IPS-NIHi7 (cell line): ENCODE data around the gene PRDM1.
"Not testable (repeated sequence)": the region's sequence is repeated elsewhere in the genome, so short reads cannot be mapped to it uniquely, and the experiment has no call there.

Experiments used
- DNase-seq: peaks from one replicate; pipeline ENCODE4 v3.0.0; 2012; ENCODE audit warnings: mixed read lengths; ENCODE audit errors: extremely low spot score

PRDM1 gene

DNA sequence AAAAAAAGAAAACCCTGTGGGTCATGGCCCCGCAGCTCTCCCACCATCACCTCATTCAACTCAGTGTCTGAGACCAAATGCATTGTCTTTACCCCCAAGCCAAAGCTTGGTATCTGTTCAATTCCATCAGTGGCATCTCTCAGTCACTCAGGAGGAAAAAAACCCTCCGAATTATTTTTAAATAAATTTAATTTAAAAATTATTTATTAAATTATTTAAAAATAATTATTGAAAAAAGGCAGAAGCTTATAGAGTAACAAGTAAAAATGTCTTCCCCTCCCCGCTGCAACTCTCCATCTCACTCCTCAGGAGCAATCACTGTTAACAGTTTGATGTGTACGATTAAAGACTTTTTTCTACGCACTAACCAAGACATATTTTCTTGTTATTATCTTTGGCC lies 50.7 kb downstream of the PRDM1 start:
- DNase-seq = no peak

DNA sequence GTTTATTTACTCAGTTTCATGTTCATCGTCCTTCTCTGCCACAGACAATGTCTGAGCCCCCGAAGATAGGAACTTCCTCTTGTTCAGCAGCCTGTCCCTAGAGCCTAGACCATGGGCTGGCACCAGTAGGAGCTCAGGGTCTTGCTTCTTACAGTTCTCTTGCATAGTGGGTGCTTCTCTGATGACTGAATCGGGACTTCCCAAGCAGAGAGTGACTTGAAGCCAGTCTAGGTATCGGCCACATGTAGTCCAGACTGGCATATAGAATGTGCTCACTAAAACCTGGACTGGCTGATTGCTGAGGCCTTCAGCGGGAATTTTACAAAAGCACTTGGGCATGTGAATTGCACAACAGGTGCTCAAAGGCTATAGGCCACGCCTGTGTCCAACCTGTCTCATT lies 52.0 kb downstream of the PRDM1 start:
- DNase-seq = no peak

DNA sequence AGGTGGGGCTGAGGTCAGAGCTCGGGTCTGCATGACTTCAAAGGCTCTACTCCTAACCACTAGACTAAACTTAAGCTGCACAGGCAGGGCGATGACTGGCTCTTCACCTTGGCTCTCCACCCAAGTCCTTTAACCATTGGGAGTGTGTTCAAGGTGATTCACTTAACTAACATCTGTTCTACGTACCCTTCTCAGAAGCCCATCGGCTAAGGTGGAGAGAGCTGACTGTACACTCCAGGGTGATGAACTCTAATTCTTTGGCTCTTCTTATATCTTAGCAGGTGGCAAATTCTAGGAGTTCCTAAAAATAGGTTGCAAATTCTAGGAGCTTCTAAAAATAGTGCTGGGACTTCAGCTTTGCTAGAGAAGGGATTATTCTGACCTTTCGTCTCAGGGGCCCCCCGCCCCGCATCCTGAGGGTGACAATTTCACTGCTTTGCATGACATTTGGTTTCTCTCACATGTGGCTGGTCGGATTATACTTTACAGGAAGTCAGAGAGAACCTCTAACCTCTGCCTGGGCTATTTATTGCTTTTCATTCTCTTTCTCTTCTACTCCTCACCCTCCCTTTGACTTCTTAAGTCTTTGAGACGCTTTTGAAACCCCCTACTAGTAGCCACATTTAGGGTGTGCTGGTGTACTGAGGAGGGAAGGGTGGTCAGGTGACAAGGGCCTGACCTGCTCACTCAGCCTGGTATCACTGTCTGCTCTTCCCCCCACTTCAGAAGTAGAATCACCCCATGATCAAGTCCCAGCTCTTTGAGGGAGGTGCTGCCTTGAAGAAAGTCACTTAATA lies 55.5 kb downstream of the PRDM1 start:
- no peak for DNase-seq

DNA sequence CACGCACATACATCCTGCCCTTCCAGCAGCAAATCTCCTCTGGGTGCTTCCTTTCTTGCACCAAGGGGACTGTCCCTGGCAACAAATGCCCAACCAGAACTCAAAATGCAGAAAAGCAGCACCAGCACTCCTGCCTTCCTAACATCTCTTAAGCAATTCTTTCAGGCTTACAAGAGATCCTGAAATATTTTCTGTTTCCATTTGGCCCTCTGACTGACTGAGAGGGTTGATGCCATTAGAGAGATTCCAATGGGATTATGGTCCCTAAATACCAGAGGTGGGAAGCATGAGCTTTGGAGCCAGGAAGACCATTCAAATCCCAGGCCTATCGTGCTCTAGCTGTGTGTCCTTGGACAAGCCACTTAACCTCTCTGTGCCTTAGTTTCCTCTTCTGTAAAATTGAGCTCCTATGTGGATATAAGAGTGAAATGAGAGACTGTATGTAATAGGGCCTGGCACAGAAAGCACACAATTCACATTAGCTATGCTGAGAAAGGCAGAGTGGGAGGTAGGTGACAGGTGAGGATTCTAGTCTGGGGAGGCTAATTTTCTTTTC lies 56.8 kb downstream of the PRDM1 start:
- no peak for DNase-seq

DNA sequence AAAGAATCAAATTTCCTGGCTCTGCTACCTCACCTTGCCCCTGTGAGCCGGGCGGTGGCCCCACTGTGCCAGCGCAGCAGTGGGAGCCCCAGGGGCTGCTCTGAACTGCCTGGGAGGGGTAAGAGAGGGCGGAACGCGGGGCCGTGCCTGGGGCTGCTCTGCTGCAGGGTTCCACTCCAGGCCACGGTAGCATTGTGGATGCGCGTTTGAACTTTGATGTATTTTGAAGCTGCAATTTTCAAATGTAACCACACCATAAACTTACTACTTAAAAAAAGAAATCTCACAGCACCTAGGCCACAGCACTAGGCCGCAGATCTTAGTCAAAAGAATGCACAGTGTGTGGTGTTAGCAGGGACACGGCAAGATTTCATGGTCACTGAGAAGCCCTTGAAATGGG lies 57.5 kb downstream of the PRDM1 start:
- DNase-seq = no peak

DNA sequence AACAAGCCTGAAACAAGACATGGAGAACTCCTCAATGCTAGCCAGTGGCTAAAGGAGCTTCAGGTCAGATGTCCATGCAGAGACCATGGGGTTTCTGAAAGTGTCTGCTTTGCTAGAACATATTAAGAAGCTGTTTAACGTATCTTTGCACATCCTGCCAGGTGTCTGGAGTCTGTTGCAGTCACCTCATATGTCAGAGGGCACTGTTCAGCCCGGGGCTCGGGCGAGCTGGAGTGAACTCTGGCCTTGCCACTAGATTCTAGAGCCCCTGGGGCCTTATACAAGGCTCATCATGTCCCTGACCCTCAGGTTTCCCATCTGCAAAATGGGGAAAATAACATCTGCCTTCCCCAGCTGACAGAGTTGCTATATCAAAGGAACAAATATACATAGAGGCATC lies 59.0 kb downstream of the PRDM1 start:
- DNase-seq = no peak

DNA sequence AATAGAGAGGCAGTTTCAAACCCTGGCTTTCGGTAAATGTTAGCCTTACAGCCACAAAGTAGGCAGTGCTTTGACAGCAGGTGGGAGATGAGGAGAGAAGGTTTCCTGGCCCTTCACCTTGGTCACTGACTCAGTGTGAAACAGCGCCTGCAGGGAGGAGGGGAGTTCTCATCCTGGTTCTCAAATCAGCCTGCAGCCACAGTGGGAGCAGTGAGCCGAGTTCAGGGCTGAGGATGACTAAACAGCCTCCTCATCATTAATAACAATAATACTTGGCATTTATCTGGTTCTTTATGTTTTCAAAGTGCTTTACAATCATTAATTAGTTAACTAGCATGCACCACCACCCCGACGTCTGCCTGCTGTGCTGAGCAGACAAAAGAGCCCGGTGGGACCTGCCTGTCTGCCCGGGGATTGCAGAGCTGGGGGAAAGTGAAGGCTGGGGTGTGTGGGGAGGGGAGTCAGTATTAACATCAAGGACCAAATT lies 59.6 kb downstream of the PRDM1 start:
- DNase-seq = peak; percentile 58

DNA sequence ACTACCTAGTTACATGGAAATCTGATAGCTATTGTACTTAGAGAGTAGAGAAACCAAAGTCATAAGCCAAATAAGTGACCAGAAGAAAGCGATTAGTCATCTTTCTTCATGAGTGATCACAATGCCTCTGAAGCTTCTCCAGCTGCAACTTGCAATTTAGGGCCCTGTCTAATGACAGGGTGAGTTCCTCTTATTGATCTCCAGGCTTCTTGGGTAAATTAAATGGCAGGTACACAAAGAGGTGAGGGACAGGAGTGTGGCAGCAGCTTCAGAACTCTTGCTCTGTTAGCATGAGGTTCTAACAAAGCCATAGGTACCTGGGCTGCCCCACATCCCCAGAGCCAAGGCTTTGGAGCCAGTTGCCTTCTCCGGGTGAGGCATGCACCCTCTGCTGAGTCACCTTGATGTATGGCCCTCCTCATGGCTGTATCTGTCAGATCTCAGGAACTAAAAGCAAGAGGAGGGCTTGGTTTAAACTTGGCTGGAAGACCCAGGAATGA lies 60.8 kb downstream of the PRDM1 start:
- no peak for DNase-seq

DNA sequence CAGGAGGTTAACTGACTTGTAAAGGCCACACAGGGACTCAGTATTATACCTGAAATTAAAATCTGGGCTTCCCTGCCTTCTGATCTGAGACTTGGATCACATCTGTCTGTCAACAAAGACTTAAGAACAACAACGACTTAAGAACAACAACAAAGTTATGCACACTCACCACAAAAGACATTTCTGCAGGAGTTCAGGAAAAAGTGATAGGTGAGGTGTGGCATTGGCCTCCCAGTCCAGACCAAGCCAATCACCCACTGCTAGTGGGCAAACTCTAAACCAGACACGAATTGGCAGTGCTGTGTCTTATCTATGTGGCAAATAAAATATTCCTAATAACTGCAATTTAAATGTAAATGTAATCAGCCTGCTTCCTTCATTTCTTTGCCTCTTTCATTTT lies 61.3 kb downstream of the PRDM1 start:
- DNase-seq = no peak

DNA sequence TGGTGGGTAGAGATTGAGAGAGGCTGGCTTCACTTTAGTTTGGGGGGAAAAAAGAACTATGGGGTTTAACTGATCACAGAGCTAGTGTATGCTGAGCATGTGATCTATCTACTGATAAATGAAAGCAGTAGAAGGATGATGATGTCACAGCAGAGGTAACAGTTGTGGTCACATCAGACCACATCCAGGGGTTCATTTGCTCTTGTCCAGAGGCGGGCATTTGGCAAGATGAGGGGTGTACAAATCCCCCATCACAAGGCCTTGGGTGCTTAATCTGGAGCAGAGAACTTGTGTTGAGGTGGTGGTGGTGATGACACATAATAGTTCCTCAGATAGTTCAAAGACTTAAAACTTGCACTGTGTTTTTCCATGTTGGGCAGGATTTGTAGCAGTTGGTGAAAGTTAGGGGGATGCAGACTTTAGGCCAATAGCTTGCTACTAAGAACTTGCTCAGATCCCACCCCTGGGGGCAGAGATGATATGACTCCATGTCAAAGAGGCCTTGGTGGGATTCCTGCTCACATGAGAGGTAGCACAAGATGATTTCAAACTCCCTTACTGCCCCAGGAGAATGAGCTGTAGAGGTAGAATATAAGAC lies 63.4 kb downstream of the PRDM1 start:
- DNase-seq = no peak

DNA sequence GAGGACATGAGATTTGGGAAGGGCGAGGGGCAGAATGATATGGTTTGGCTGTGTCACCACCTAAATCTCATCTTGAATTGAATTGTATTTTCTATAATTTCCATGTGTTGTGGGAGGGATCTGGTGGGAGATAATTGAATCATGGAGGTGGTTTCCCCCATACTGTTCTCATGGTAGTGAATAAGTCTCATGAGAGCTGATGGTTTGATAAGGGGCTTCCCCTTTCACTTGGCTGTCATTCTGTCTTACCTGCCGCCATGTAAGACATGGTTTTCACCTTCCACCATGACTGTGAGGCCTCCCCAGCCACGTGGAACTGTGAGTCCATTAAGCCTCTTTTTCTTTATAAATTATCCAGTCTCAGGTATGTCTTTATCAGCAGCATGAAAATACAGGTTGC lies 66.3 kb downstream of the PRDM1 start:
- not testable (repeated sequence) for DNase-seq

DNA sequence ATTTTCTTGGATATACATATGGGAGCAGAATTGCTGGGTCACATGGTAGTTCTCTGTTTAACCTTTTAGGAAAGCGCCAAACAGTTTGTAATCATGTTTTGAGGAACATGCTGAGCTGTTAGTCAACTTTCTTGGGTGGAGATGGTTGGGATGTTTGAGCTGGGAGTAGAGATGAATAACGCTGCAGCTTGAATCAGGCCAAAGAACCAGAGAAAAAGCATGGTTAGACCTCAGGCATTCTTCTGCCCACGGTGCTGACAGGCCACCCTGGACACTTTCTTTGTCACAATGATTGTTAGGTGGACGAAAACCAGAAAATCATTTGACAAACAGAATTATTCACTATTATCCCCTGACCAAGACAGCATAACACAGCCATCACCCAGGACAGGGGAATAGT lies 66.8 kb downstream of the PRDM1 start:
- no peak for DNase-seq

DNA sequence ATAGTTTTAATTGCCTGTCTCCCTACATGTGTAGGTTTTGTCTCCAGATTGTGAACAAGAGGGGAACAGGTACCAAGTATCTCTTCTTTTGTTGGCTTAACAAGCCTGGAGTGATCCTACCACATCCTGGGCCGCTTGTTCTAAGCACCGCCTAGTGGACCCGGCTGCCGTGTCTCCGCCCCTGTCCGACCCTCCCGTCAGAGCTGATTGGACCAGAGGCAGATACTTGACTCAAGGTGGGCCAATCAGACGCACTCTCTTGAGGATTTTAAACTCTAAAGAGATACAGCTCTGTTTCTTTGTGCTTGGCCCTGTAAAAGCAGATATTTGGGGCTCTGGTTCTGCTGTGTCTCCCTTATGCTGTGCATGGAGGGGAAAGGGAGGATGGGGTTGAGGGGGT lies 68.2 kb downstream of the PRDM1 start:
- DNase-seq = peak; percentile 47

DNA sequence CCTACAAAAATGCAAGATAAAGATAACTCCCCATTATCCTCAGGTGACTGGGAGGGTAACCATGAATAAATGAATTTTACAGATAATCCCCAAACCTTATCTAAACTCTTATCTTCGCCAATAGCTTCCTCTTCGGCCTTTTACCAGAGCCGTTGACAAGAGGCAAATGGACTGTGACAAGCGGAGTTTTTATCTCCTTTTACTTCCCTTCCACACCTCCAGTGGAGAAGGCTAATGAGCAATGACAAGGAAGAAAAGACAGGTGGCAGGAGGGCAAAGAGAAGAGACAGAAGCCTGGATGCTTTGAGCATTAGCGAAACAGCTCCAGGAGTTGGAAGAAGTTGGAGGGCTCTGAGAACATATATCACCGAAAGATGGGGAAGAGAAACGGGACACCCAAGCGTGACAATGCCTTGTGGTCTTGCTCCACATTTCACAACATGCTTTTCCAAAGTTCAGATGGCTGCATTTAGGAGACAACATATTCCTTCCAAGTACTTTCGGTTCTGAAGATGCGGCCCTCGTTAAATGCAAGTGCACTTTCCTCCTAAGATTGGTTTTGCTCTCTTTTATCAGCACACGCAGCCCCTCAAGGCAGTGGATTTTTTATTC lies 69.2 kb downstream of the PRDM1 start:
- peak; percentile 34 for DNase-seq

DNA sequence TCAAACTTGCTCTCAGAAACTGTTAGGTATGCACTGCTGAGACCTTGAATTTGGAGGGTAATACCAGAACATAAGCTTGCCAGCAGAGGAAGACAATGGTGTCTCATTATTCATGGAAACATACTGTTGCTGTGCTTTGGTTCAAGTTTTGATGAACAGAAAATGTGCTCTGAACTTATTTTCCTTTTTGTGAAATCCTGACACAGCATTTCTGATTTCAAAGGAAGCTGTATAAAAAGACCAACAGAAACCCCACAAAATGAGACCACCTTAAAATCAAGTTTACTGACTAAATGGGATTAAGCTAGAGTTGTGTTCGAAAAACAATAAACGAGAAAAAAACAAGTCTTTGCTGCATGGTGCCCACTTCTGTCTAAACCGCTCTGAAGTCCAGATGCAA lies 70.3 kb downstream of the PRDM1 start:
- no peak for DNase-seq

DNA sequence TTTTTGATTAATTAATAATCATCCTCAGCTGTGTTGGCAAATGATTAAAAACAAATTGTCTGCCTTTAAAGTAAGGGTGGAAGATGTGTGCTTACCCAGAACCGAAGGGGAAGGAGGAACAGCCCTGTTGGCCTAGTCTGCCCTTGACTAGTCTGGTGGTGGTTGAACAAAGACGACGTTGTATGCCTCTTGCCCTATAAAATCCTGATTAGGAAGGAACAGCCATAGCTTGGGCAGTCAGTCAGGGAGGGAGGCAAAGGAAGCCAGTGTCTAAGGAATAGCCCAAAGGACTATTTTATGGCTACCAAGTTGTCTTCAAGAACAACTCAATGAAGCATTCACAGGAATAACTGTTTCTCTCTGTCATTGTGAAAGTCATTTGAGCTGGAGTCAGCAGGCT lies 70.7 kb downstream of the PRDM1 start:
- DNase-seq = no peak

DNA sequence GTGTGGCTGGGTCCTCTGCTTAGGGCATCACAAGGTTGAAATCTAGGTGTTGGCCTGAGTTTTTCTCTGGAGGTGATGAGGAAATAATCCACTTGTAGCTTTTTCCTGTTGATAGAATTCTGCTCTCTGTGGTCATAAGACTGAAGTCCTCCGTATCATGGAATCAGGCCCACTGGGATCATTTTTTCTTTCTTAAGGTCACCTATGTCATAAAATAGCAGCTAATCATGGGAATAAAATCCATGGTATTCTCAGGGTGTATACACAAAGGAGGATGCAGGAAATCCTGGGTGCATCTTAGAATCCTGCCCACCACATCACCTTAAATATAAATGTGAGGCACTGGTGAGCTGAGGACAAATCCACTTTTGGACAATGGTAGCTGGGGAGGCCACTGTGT lies 72.7 kb downstream of the PRDM1 start:
- no peak for DNase-seq
